ENCODE measurements around the gene TMEFF1.
A peak's percentile ranks its signal among the peaks of the same experiment; 100 is the strongest.
"Not testable (repeated sequence)": the region's sequence is repeated elsewhere in the genome, so short reads cannot be mapped to it uniquely, and the experiment has no call there.

TMEFF1 gene

GRCh38 chr9:100486479-100487176, 13.7 kb downstream of the TMEFF1 start:
- Histone ChIP-seq H3K27me3 (replicated peaks; ENCODE audit: control insufficient read depth, insufficient read depth, low read length, poor library complexity, severe bottlenecking) (no peaks in the 10 kb centered on the region), H3K36me3 (ENCODE audit: control insufficient read depth, insufficient read depth, low read length) (no peaks in the 10 kb centered on the region), H3K4me3 (ENCODE audit: insufficient read depth, low read depth, low read length, poor library complexity, severe bottlenecking) (no peak overlapping the region), H3K4me1 (ENCODE audit: control insufficient read depth, insufficient read depth, low read length, poor library complexity, severe bottlenecking) (no peaks in the 10 kb centered on the region), H3K9me3 (ENCODE audit: control insufficient read depth, low read length) (no peaks in the 10 kb centered on the region), H3K27ac (ENCODE audit: insufficient read depth, low read length, poor library complexity, severe bottlenecking) (no peak overlapping the region)
- DNase-seq: no peak

GRCh38 chr9:100488177-100488576, 15.2 kb downstream of the TMEFF1 start:
- Histone ChIP-seq H3K36me3 (ENCODE audit: control insufficient read depth, insufficient read depth, low read length) (no peaks in the 10 kb centered on the region), H3K4me3 (ENCODE audit: insufficient read depth, low read depth, low read length, poor library complexity, severe bottlenecking) (no peak overlapping the region), H3K9me3 (ENCODE audit: control insufficient read depth, low read length) (no peaks in the 10 kb centered on the region), H3K27me3 (replicated peaks; ENCODE audit: control insufficient read depth, insufficient read depth, low read length, poor library complexity, severe bottlenecking) (no peaks in the 10 kb centered on the region), H3K27ac (ENCODE audit: insufficient read depth, low read length, poor library complexity, severe bottlenecking) (no peak overlapping the region), H3K4me1 (ENCODE audit: control insufficient read depth, insufficient read depth, low read length, poor library complexity, severe bottlenecking) (no peaks in the 10 kb centered on the region)
- DNase-seq: no peak

GRCh38 chr9:100489836-100490235, 16.9 kb downstream of the TMEFF1 start:
- no peak for DNase-seq
- no peak overlapping the region for H3K27ac ChIP-seq (ENCODE audit: insufficient read depth, low read length, poor library complexity, severe bottlenecking)
- no peak overlapping the region for H3K4me3 ChIP-seq (ENCODE audit: insufficient read depth, low read depth, low read length, poor library complexity, severe bottlenecking)
- H3K27me3 ChIP-seq (replicated peaks; ENCODE audit: control insufficient read depth, insufficient read depth, low read length, poor library complexity, severe bottlenecking): no peaks in the 10 kb centered on the region
- H3K9me3 ChIP-seq (ENCODE audit: control insufficient read depth, low read length): no peaks in the 10 kb centered on the region
- H3K36me3 ChIP-seq (ENCODE audit: control insufficient read depth, insufficient read depth, low read length): no peaks in the 10 kb centered on the region
- H3K4me1 ChIP-seq (ENCODE audit: control insufficient read depth, insufficient read depth, low read length, poor library complexity, severe bottlenecking): no peaks in the 10 kb centered on the region

- no peak for DNase-seq
- no peaks in the 10 kb centered on the region for H3K27me3 ChIP-seq (replicated peaks; ENCODE audit: control insufficient read depth, insufficient read depth, low read length, poor library complexity, severe bottlenecking)
- H3K36me3 ChIP-seq (ENCODE audit: control insufficient read depth, insufficient read depth, low read length): no peaks in the 10 kb centered on the region
- no peak overlapping the region for H3K27ac ChIP-seq (ENCODE audit: insufficient read depth, low read length, poor library complexity, severe bottlenecking)
- no peak overlapping the region for H3K4me3 ChIP-seq (ENCODE audit: insufficient read depth, low read depth, low read length, poor library complexity, severe bottlenecking)
- no peaks in the 10 kb centered on the region for H3K4me1 ChIP-seq (ENCODE audit: control insufficient read depth, insufficient read depth, low read length, poor library complexity, severe bottlenecking)
- no peaks in the 10 kb centered on the region for H3K9me3 ChIP-seq (ENCODE audit: control insufficient read depth, low read length)
Measured at GRCh38 chr9:100492952-100493351, 20.0 kb downstream of the TMEFF1 start.

GRCh38 chr9:100498592-100498991, 25.6 kb downstream of the TMEFF1 start:
- H3K27ac ChIP-seq (ENCODE audit: insufficient read depth, low read length, poor library complexity, severe bottlenecking): no peak overlapping the region
- DNase-seq: no peak
- no peaks in the 10 kb centered on the region for H3K27me3 ChIP-seq (replicated peaks; ENCODE audit: control insufficient read depth, insufficient read depth, low read length, poor library complexity, severe bottlenecking)
- no peaks in the 10 kb centered on the region for H3K36me3 ChIP-seq (ENCODE audit: control insufficient read depth, insufficient read depth, low read length)
- H3K4me1 ChIP-seq (ENCODE audit: control insufficient read depth, insufficient read depth, low read length, poor library complexity, severe bottlenecking): no peaks in the 10 kb centered on the region
- no peaks in the 10 kb centered on the region for H3K9me3 ChIP-seq (ENCODE audit: control insufficient read depth, low read length)
- H3K4me3 ChIP-seq (ENCODE audit: insufficient read depth, low read depth, low read length, poor library complexity, severe bottlenecking): no peak overlapping the region

- Histone ChIP-seq H3K4me3 (ENCODE audit: insufficient read depth, low read depth, low read length, poor library complexity, severe bottlenecking) (no peak overlapping the region), H3K27me3 (replicated peaks; ENCODE audit: control insufficient read depth, insufficient read depth, low read length, poor library complexity, severe bottlenecking) (no peaks in the 10 kb centered on the region), H3K36me3 (ENCODE audit: control insufficient read depth, insufficient read depth, low read length) (no peaks in the 10 kb centered on the region), H3K9me3 (ENCODE audit: control insufficient read depth, low read length) (no peaks in the 10 kb centered on the region), H3K4me1 (ENCODE audit: control insufficient read depth, insufficient read depth, low read length, poor library complexity, severe bottlenecking) (no peaks in the 10 kb centered on the region), H3K27ac (ENCODE audit: insufficient read depth, low read length, poor library complexity, severe bottlenecking) (no peak overlapping the region)
- no peak for DNase-seq
Measured at GRCh38 chr9:100499460-100499859, 26.5 kb downstream of the TMEFF1 start.

- DNase-seq: no peak
- Histone ChIP-seq H3K4me3 (ENCODE audit: insufficient read depth, low read depth, low read length, poor library complexity, severe bottlenecking) (no peak overlapping the region), H3K27ac (ENCODE audit: insufficient read depth, low read length, poor library complexity, severe bottlenecking) (no peak overlapping the region), H3K36me3 (ENCODE audit: control insufficient read depth, insufficient read depth, low read length) (no peaks in the 10 kb centered on the region), H3K27me3 (replicated peaks; ENCODE audit: control insufficient read depth, insufficient read depth, low read length, poor library complexity, severe bottlenecking) (no peaks in the 10 kb centered on the region), H3K9me3 (ENCODE audit: control insufficient read depth, low read length) (no peaks in the 10 kb centered on the region), H3K4me1 (ENCODE audit: control insufficient read depth, insufficient read depth, low read length, poor library complexity, severe bottlenecking) (no peaks in the 10 kb centered on the region)
Measured at GRCh38 chr9:100499866-100500265, 26.9 kb downstream of the TMEFF1 start.

- no peaks in the 10 kb centered on the region for H3K4me1 ChIP-seq (ENCODE audit: control insufficient read depth, insufficient read depth, low read length, poor library complexity, severe bottlenecking)
- no peaks in the 10 kb centered on the region for H3K9me3 ChIP-seq (ENCODE audit: control insufficient read depth, low read length)
- peak in 2 of 3 donors; percentile 2 to 33 for DNase-seq
- H3K27ac ChIP-seq (ENCODE audit: insufficient read depth, low read length, poor library complexity, severe bottlenecking): no peak overlapping the region
- H3K27me3 ChIP-seq (replicated peaks; ENCODE audit: control insufficient read depth, insufficient read depth, low read length, poor library complexity, severe bottlenecking): no peaks in the 10 kb centered on the region
- H3K36me3 ChIP-seq (ENCODE audit: control insufficient read depth, insufficient read depth, low read length): no peaks in the 10 kb centered on the region
- H3K4me3 ChIP-seq (ENCODE audit: insufficient read depth, low read depth, low read length, poor library complexity, severe bottlenecking): no peak overlapping the region
Measured at GRCh38 chr9:100505564-100506159, 32.7 kb downstream of the TMEFF1 start.

GRCh38 chr9:100507350-100507749, 34.4 kb downstream of the TMEFF1 start:
- H3K27ac ChIP-seq (ENCODE audit: insufficient read depth, low read length, poor library complexity, severe bottlenecking); H3K4me3 ChIP-seq (ENCODE audit: insufficient read depth, low read depth, low read length, poor library complexity, severe bottlenecking); H3K4me1 ChIP-seq (ENCODE audit: control insufficient read depth, insufficient read depth, low read length, poor library complexity, severe bottlenecking); H3K27me3 ChIP-seq (replicated peaks; ENCODE audit: control insufficient read depth, insufficient read depth, low read length, poor library complexity, severe bottlenecking); H3K9me3 ChIP-seq (ENCODE audit: control insufficient read depth, low read length); DNase-seq; H3K36me3 ChIP-seq (ENCODE audit: control insufficient read depth, insufficient read depth, low read length): not testable (repeated sequence)

- no peaks in the 10 kb centered on the region for H3K27me3 ChIP-seq (replicated peaks; ENCODE audit: control insufficient read depth, insufficient read depth, low read length, poor library complexity, severe bottlenecking)
- no peak overlapping the region for H3K4me3 ChIP-seq (ENCODE audit: insufficient read depth, low read depth, low read length, poor library complexity, severe bottlenecking)
- no peaks in the 10 kb centered on the region for H3K9me3 ChIP-seq (ENCODE audit: control insufficient read depth, low read length)
- H3K4me1 ChIP-seq (ENCODE audit: control insufficient read depth, insufficient read depth, low read length, poor library complexity, severe bottlenecking): no peaks in the 10 kb centered on the region
- DNase-seq: no peak
- H3K27ac ChIP-seq (ENCODE audit: insufficient read depth, low read length, poor library complexity, severe bottlenecking): no peak overlapping the region
- no peaks in the 10 kb centered on the region for H3K36me3 ChIP-seq (ENCODE audit: control insufficient read depth, insufficient read depth, low read length)
Measured at GRCh38 chr9:100511205-100511604, 38.3 kb downstream of the TMEFF1 start.

Data from effector memory CD4-positive, alpha-beta T cell (primary cell).